GM12878 (cell line): ENCODE measurements around the gene PEX11B. TPM values are rescaled to one million over a fixed set of nuclear protein-coding genes. Genes with fewer than 3 reads are reported as not detected.

Source experiments
- ATAC-seq: fragments of 200-7000 bp; cut with Tn5 transposase; 3 replicates; pipeline ENCODE4 v1.9.1; 2020; ENCODE audit warnings: mild to moderate bottlenecking, moderate library complexity
- BruUV-seq: library from RNA; stranded (reverse); fragments of 400-500 nt; replicated peaks from 2 replicates; lab custom pipeline; 2021; lab: Mats Ljungman, UMichigan
- CTCF ChIA-PET: fragments of 300-600 bp; sonication (Branson Sonifier 250); formaldehyde crosslinking; extraction: SDS; loops from one replicate; lab custom pipeline; 2021; ENCODE audit warnings: inconsistent platforms; lab: Yijun Ruan, JAX
- POLR2A ChIA-PET: fragments of 350-600 bp; formaldehyde crosslinking; extraction: SDS; loops from one replicate; lab custom pipeline; 2021; ENCODE audit warnings: inconsistent platforms; lab: Charles Lee
- RAD21 ChIA-PET: fragments of 300-600 bp; sonication (Branson Sonifier 250); formaldehyde crosslinking; loops from one replicate; lab custom pipeline; 2023; ENCODE audit warnings: antibody characterized with exemption; ENCODE audit not compliant: unreplicated experiment; lab: Charles Lee
- SMC1A ChIA-PET: fragments of 300-600 bp; sonication (Branson Sonifier 250); formaldehyde crosslinking; loops from one replicate; lab custom pipeline; 2023; ENCODE audit not compliant: unreplicated experiment, uncharacterized antibody; lab: Charles Lee
- DNase-seq: peaks from one replicate; pipeline ENCODE4 v3.0.0-alpha.2; 2011; ENCODE audit warnings: low read depth, low spot score
- FAIRE-seq: peaks from 3 replicates; lab custom pipeline; 2011; peaks lifted over from hg19 to GRCh38; lab: Jason Lieb, UNC
- H2AFZ ChIP-seq: 2 replicates; pipeline ENCODE4 v1.6.0; 2011; ENCODE audit warnings: low read depth, low read length, control low read depth; ENCODE audit not compliant: control insufficient read depth
- H3K27ac ChIP-seq: 2 replicates; pipeline ENCODE4 v1.5.1; 2011; ENCODE audit warnings: control low read depth; ENCODE audit not compliant: control insufficient read depth, insufficient read depth
- H3K27me3 ChIP-seq, 2 experiments: replicated peaks in 1 of 2; 2 replicates each; pipeline versions ENCODE4 v1.6.0 to v1.6.1; 2011; ENCODE audit warnings: low read length in 1 of 2; ENCODE audit not compliant: control insufficient read depth in 2 of 2, insufficient read depth in 2 of 2
- H3K36me3 ChIP-seq, 2 experiments: 2 replicates each; pipeline ENCODE4 v1.5.1; 2011; ENCODE audit warnings: low read length in 1 of 2; ENCODE audit not compliant: control insufficient read depth in 2 of 2, insufficient read depth in 2 of 2
- H3K4me1 ChIP-seq: 2 replicates; pipeline ENCODE4 v1.6.1; 2011; ENCODE audit warnings: mild to moderate bottlenecking, low read length, moderate library complexity, mixed read lengths; ENCODE audit not compliant: control insufficient read depth, insufficient read depth
- H3K4me2 ChIP-seq: 2 replicates; pipeline ENCODE4 v1.6.0; 2011; ENCODE audit warnings: control low read depth; ENCODE audit not compliant: control insufficient read depth, insufficient read depth
- H3K4me3 ChIP-seq: fragments of 200-600 bp; sonication (generic); 2 replicates; pipeline ENCODE4 v1.5.1; 2016
- H3K79me2 ChIP-seq: 2 replicates; pipeline ENCODE4 v1.6.0; 2011; ENCODE audit warnings: low read length; ENCODE audit not compliant: control insufficient read depth, insufficient read depth
- H3K9ac ChIP-seq: 2 replicates; pipeline ENCODE4 v1.8.0; 2011; ENCODE audit warnings: low read length, control low read depth, mixed read lengths; ENCODE audit not compliant: control insufficient read depth, insufficient read depth
- H3K9me3 ChIP-seq: replicated peaks from 3 replicates; pipeline ENCODE4 v1.5.1; 2011; ENCODE audit warnings: mild to moderate bottlenecking, low read length; ENCODE audit not compliant: control insufficient read depth, insufficient read depth
- H4K20me1 ChIP-seq: 2 replicates; pipeline ENCODE4 v1.6.0; 2011; ENCODE audit not compliant: control insufficient read depth, insufficient read depth
- BCLAF1 ChIP-seq: fragments of 450-650 bp; IDR thresholded peaks from 2 replicates; pipeline ENCODE4 v1.6.1; 2017; ENCODE audit warnings: antibody characterized with exemption, mild to moderate bottlenecking, moderate library complexity
- CHD1 ChIP-seq: IDR thresholded peaks from 2 replicates; pipeline ENCODE4 v1.6.1; 2012; ENCODE audit warnings: low read depth, low read length, improper control_type of control experiment
- E2F4 ChIP-seq: IDR thresholded peaks from 2 replicates; pipeline ENCODE4 v1.6.1; 2012; ENCODE audit warnings: low read depth, low read length, improper control_type of control experiment
- HDAC2 ChIP-seq: fragments of 200-600 bp; sonication (generic); IDR thresholded peaks from 2 replicates; pipeline ENCODE4 v1.6.1; 2017
- NBN ChIP-seq: fragments of 450-650 bp; IDR thresholded peaks from 2 replicates; pipeline ENCODE4 v1.6.1; 2016
- NR2C2 ChIP-seq: IDR thresholded peaks from 2 replicates; pipeline ENCODE4 v1.6.1; 2011; ENCODE audit warnings: borderline replicate concordance, low read depth; ENCODE audit not compliant: control insufficient read depth, insufficient read length
- PBX3 ChIP-seq: IDR thresholded peaks from 2 replicates; pipeline ENCODE4 v1.6.1; 2011; ENCODE audit warnings: mild to moderate bottlenecking, low read depth, low read length, moderate library complexity; ENCODE audit not compliant: insufficient replicate concordance
- RELA ChIP-seq: fragments of 450-650 bp; IDR thresholded peaks from 2 replicates; pipeline ENCODE4 v1.8.0; 2014; ENCODE audit warnings: borderline replicate concordance; ENCODE audit not compliant: partially characterized antibody
- SMARCA5 ChIP-seq: fragments of 450-650 bp; IDR thresholded peaks from 2 replicates; pipeline ENCODE4 v1.6.1; 2017; ENCODE audit warnings: mild to moderate bottlenecking
- ZBED1 ChIP-seq: IDR thresholded peaks from 2 replicates; pipeline ENCODE4 v1.6.1; 2016; ENCODE audit warnings: borderline replicate concordance
- ZNF217 ChIP-seq: fragments of 450-650 bp; IDR thresholded peaks from 2 replicates; pipeline ENCODE4 v1.6.1; 2017; ENCODE audit warnings: antibody characterized with exemption, mild to moderate bottlenecking
- ZNF384 ChIP-seq: IDR thresholded peaks from 2 replicates; pipeline ENCODE4 v1.6.1; 2012; ENCODE audit warnings: low read depth, mild to moderate bottlenecking, low read length, improper control_type of control experiment, borderline replicate concordance
- ZNF622 ChIP-seq: fragments of 450-650 bp; IDR thresholded peaks from 2 replicates; pipeline ENCODE4 v1.6.1; 2017; ENCODE audit warnings: mild to moderate bottlenecking, inconsistent platforms
- WGBS: methylation state at CpG from one replicate; pipeline ENCODE4 v1.1.6; 2016; ENCODE audit warnings: low lambda C conversion rate; ENCODE audit not compliant: insufficient replicate concordance, insufficient coverage; ENCODE audit errors: missing lambda C conversion rate; 5-methylcytosine and 5-hydroxymethylcytosine counted together
- in situ Hi-C: fragments of 300-500 bp; cut with MboI; formaldehyde crosslinking; loops from 9 replicates; pipeline ENCODE4 v1.14.3; 2018; ENCODE audit warnings: mixed read lengths
- intact Hi-C: fragments of 100-400 bp; cut with micrococcal nuclease; formaldehyde crosslinking; loops from one replicate; pipeline ENCODE4 v1.14.2; 2022; ENCODE audit not compliant: unreplicated experiment
- polyA plus RNA-seq, 11 experiments: library from polyadenylated mRNA; depleted of rRNA in 4 of 11; unstranded in 6 of 11; stranded (reverse) in 5 of 11; fragments of >200 nt; fragmentation: Nextera tagmentation in 4 of 11; fragmentation: Illumina TruSeq in 1 of 11; extraction: Ambion mirVana in 4 of 11; extraction: Trizol in 1 of 11; gene quantifications; 1 replicate in 1 of 11; 2 replicates in 10 of 11; pipeline versions ENCODE4 v1.2.1 to v1.2.3, GENCODE V29; 2011 to 2016; ENCODE audit warnings: inconsistent platforms in 2 of 11, missing spikeins in 2 of 11, low read depth in 1 of 11
- total RNA-seq, 4 experiments: library from RNA; depleted of rRNA in 3 of 4; stranded (reverse); fragments of >200 nt in 3 of 4; fragmentation: Illumina TruSeq in 1 of 4; extraction: Trizol in 1 of 4; gene quantifications; 2 replicates each; pipeline versions ENCODE4 v1.2.1 to v1.2.3, GENCODE V29; 2013 to 2021

Gene PEX11B
- total and polyA plus RNA-seq, 10 of the 15 experiments (the other 5 are each of a cell fraction or from before 2014, with no cell fraction given): 24.9 to 129 (median 40.7) TPM

GRCh38 chr1:145961109-145961424 is 42.5 kb upstream of the PEX11B start:
- intact Hi-C loops: loop anchor here (5.0 kb wide), 1 partner anchor 76 kb away; no protein-coding TSS in a partner anchor
- BruUV-seq: no TSS peak
- RAD21 ChIA-PET: no interaction called here
- H3K79me2 ChIP-seq: peaks cover 14% of the 10 kb centered on the region
- no peak for FAIRE-seq
- no peaks in the 10 kb centered on the region for H3K36me3 ChIP-seq
- POLR2A ChIA-PET: interaction anchor here (6.0 kb wide), 1 partner anchor 17 kb away, joined by 102 read pairs; no protein-coding TSS in a partner anchor
- H3K27ac ChIP-seq: no peak overlapping the region
- TF ChIP-seq RELA (no peak), ZNF217 (no peak), ZNF622 (no peak), NR2C2 (no peak), ZBED1 (no peak), HDAC2 (no peak), CHD1 (no peak), SMARCA5 (no peak)
- peak overlapping the region; percentile 83 for H2AFZ ChIP-seq
- peak overlapping the region; percentile 60; the same call in 1 of the 2 replicates for H3K9ac ChIP-seq
- WGBS: 2% methylated on average over 17 of the region's 22 CpGs
- SMC1A ChIA-PET: no interaction called here
- H3K4me3 ChIP-seq: peak overlapping the region; percentile 80
- H4K20me1 ChIP-seq: no peaks in the 10 kb centered on the region
- DNase-seq: no peak
- H3K9me3 ChIP-seq: no peaks in the 10 kb centered on the region
- peak overlapping the region; percentile 78 for H3K4me2 ChIP-seq
- in situ Hi-C loops: no loop called here
- peaks cover 19% of the 10 kb centered on the region for H3K4me1 ChIP-seq
- no peak for ATAC-seq
- no peaks in the 10 kb centered on the region; a peak in 1 of 4 replicates for H3K27me3 ChIP-seq
- CTCF ChIA-PET: interaction anchor here (1.7 kb wide), 1 partner anchor 116 kb away, joined by 3 read pairs; the partner anchor contains the start of gene NUDT17

- in situ Hi-C loops: no loop called here
- DNase-seq (no peak), ATAC-seq (peak; percentile 9), FAIRE-seq (no peak)
- ChIA-PET SMC1A (no interaction called here), POLR2A (no interaction called here), CTCF (interaction anchor here (1.7 kb wide), 1 partner anchor 115 kb away, joined by 3 read pairs; the partner anchor contains the start of gene NUDT17), RAD21 (no interaction called here)
- Histone ChIP-seq H3K4me2 (peak overlapping the region; percentile 78), H3K4me1 (peaks cover 19% of the 10 kb centered on the region), H4K20me1 (no peaks in the 10 kb centered on the region), H3K4me3 (peak overlapping the region; percentile 80), H2AFZ (peak overlapping the region; percentile 83), H3K27me3 (no peaks in the 10 kb centered on the region; a peak in 1 of 4 replicates), H3K9ac (peak overlapping the region; percentile 60; the same call in 1 of the 2 replicates), H3K36me3 (no peaks in the 10 kb centered on the region), H3K27ac (no peak overlapping the region), H3K9me3 (no peaks in the 10 kb centered on the region), H3K79me2 (peaks cover 17% of the 10 kb centered on the region)
- WGBS: 2% methylated on average over 44 of the region's 44 CpGs
- no TSS peak for BruUV-seq
- intact Hi-C loops: loop anchor here (5.0 kb wide), 1 partner anchor 77 kb away; no protein-coding TSS in a partner anchor
- TF ChIP-seq BCLAF1 (no peak), PBX3 (no peak), NBN (0 out of 2 replicates have a peak, but pooled peaks have one; percentile 14), E2F4 (no peak), ZNF384 (no peak), ZNF217 (no peak)
These were observed 42.1 kb upstream of the PEX11B start for GRCh38 chr1:145960468-145961108.
